ENCODE measurements around the gene EFS.

EFS gene

DNA sequence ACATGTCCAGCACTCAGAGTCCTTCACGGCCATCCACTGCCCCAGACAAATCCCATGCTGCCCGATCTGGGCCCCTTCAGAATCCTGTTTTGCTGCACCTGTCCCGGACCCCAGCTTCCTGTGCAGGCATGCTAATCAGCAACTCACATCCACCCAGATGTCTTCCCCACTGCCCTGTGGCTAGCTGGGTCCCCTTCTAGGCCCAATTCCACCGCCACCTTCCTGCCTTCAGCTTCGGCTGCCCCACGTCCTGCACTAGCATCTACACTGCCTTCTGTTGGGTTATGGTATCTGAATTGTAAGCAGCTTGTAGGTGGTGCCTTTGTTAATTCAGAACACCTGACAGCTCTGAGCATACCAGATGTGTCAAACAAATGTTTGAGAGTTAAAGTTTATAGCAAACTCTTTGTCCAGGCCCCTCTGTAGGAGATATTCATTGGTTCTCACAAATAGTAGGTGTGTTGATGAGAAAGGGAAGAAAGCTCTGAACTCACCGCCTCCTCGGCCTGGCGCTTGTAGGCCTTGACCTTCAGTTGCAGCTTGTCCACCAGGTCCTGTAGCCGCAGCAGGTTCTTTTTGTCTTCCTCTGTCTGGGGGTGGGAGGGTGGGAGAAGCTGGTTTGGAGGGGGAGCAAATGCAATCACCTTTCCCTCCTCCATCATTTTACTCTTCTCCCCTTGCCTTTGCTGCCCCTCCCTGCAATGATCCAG lies 17.9 kb upstream of the EFS start:
- no peaks in the 10 kb centered on the region for H3K9me3 ChIP-seq (ENCODE audit: insufficient read depth, low read length, severe bottlenecking)
- H3K27me3 ChIP-seq (ENCODE audit: insufficient read depth, low read length, poor library complexity) = peaks cover 21% of the 10 kb centered on the region
- H3K79me2 ChIP-seq (ENCODE audit: insufficient read depth, low read length) = no peaks in the 10 kb centered on the region
- H3K4me1 ChIP-seq (ENCODE audit: insufficient read depth, low read length) = no peaks in the 10 kb centered on the region
- H3K27ac ChIP-seq (ENCODE audit: low read length) = no peak overlapping the region
- H2AFZ ChIP-seq (ENCODE audit: low read depth, low read length) = no peak overlapping the region
- H3K9ac ChIP-seq (ENCODE audit: low read depth, low read length) = no peak overlapping the region
- DNase-seq (no peak), ATAC-seq (ENCODE audit: insufficient read depth, low read depth) (no peak)
- H3K4me2 ChIP-seq (ENCODE audit: insufficient read depth, low read length) = no peak overlapping the region
- peaks cover 3% of the 10 kb centered on the region; the same call in 1 of the 2 replicates for H4K20me1 ChIP-seq (ENCODE audit: insufficient read depth, low read length)
- no peaks in the 10 kb centered on the region for H3K36me3 ChIP-seq (ENCODE audit: insufficient read depth, low read length)
- TF ChIP-seq, protein P1, sequence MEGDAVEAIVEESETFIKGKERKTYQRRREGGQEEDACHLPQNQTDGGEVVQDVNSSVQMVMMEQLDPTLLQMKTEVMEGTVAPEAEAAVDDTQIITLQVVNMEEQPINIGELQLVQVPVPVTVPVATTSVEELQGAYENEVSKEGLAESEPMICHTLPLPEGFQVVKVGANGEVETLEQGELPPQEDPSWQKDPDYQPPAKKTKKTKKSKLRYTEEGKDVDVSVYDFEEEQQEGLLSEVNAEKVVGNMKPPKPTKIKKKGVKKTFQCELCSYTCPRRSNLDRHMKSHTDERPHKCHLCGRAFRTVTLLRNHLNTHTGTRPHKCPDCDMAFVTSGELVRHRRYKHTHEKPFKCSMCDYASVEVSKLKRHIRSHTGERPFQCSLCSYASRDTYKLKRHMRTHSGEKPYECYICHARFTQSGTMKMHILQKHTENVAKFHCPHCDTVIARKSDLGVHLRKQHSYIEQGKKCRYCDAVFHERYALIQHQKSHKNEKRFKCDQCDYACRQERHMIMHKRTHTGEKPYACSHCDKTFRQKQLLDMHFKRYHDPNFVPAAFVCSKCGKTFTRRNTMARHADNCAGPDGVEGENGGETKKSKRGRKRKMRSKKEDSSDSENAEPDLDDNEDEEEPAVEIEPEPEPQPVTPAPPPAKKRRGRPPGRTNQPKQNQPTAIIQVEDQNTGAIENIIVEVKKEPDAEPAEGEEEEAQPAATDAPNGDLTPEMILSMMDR (IDR thresholded peaks at IDR 0.05; ENCODE audit: borderline replicate concordance, extremely low read depth, low read length, poor library complexity, severe bottlenecking) = no peak
- TF ChIP-seq EZH2 (IDR thresholded peaks at IDR 0.05; ENCODE audit: borderline replicate concordance, low read depth, low read length, severe bottlenecking) = no peak
- no peak overlapping the region for H3K4me3 ChIP-seq (ENCODE audit: low read depth in 1 of 2, low read length in 2 of 2)

DNA sequence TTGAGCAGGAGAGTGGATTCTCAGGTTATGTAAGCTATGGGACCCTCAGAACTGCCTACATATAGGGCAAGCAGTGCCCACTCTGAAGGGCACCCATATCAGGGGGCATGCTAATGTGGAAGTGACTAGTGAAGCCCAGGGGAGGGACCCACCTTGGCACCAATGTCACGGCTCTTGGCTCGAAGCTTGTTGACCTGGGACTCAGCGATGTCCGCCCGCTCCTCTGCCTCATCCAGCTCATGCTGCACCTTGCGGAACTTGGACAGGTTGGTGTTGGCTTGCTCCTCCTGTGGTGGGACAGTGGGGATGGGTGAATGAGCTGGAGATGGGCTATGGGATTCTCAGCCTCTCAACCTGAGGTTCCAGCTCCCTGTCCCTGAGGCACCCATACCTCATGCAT lies 17.3 kb upstream of the EFS start:
- Histone ChIP-seq H3K27ac (ENCODE audit: low read length) (no peak overlapping the region), H3K79me2 (ENCODE audit: insufficient read depth, low read length) (no peaks in the 10 kb centered on the region), H3K4me1 (ENCODE audit: insufficient read depth, low read length) (no peaks in the 10 kb centered on the region), H4K20me1 (ENCODE audit: insufficient read depth, low read length) (peaks cover 3% of the 10 kb centered on the region; the same call in 1 of the 2 replicates), H3K9me3 (ENCODE audit: insufficient read depth, low read length, severe bottlenecking) (no peaks in the 10 kb centered on the region), H3K4me3 (ENCODE audit: low read depth in 1 of 2, low read length in 2 of 2) (no peak overlapping the region), H2AFZ (ENCODE audit: low read depth, low read length) (no peak overlapping the region), H3K27me3 (ENCODE audit: insufficient read depth, low read length, poor library complexity) (peaks cover 27% of the 10 kb centered on the region), H3K4me2 (ENCODE audit: insufficient read depth, low read length) (no peak overlapping the region), H3K36me3 (ENCODE audit: insufficient read depth, low read length) (no peaks in the 10 kb centered on the region), H3K9ac (ENCODE audit: low read depth, low read length) (no peak overlapping the region)
- no peak for ATAC-seq (ENCODE audit: insufficient read depth, low read depth)
- DNase-seq = no peak
- no peak for TF ChIP-seq EZH2 (IDR thresholded peaks at IDR 0.05; ENCODE audit: borderline replicate concordance, low read depth, low read length, severe bottlenecking)
- TF ChIP-seq, protein P1 (IDR thresholded peaks at IDR 0.05; ENCODE audit: borderline replicate concordance, extremely low read depth, low read length, poor library complexity, severe bottlenecking) = no peak

DNA sequence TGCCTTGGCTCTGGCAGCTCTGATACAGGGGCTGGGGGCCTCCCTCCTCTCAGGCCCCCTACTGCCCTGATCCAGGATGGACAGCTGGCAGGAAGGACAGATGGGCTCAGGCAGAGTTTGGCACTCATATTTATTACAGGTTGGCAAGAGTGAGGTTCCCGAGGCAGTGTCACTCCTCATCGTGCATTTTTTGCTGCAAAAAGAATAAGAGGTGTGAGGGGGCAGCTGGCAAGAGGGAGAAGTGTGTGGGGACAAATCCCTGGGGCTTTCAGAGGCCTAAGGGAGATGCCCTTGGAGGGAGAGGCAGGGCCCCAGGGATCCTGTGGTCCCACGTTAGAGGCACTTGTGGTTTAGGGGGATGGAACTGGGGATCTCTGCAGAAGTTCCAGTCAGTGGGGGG lies 16.9 kb upstream of the EFS start:
- ATAC-seq (ENCODE audit: insufficient read depth, low read depth) (no peak), DNase-seq (no peak)

More for the DNA sequence above, 16.9 kb upstream of the EFS start:
- TF ChIP-seq, protein P1 (IDR thresholded peaks at IDR 0.05; ENCODE audit: borderline replicate concordance, extremely low read depth, low read length, poor library complexity, severe bottlenecking) = no peak
- no peak for TF ChIP-seq EZH2 (IDR thresholded peaks at IDR 0.05; ENCODE audit: borderline replicate concordance, low read depth, low read length, severe bottlenecking)
- peaks cover 3% of the 10 kb centered on the region; the same call in 1 of the 2 replicates for H4K20me1 ChIP-seq (ENCODE audit: insufficient read depth, low read length)
- H3K27ac ChIP-seq (ENCODE audit: low read length) = no peak overlapping the region
- H3K4me1 ChIP-seq (ENCODE audit: insufficient read depth, low read length) = no peaks in the 10 kb centered on the region
- no peaks in the 10 kb centered on the region for H3K9me3 ChIP-seq (ENCODE audit: insufficient read depth, low read length, severe bottlenecking)
- no peaks in the 10 kb centered on the region for H3K79me2 ChIP-seq (ENCODE audit: insufficient read depth, low read length)
- no peaks in the 10 kb centered on the region for H3K36me3 ChIP-seq (ENCODE audit: insufficient read depth, low read length)
- no peak overlapping the region for H3K4me3 ChIP-seq (ENCODE audit: low read depth in 1 of 2, low read length in 2 of 2)
- H3K9ac ChIP-seq (ENCODE audit: low read depth, low read length) = no peak overlapping the region
- H2AFZ ChIP-seq (ENCODE audit: low read depth, low read length) = no peak overlapping the region
- peaks cover 30% of the 10 kb centered on the region for H3K27me3 ChIP-seq (ENCODE audit: insufficient read depth, low read length, poor library complexity)
- H3K4me2 ChIP-seq (ENCODE audit: insufficient read depth, low read length) = no peak overlapping the region
